Measurements from ENCODE around the gene FGFRL1.

FGFRL1 gene

DNA sequence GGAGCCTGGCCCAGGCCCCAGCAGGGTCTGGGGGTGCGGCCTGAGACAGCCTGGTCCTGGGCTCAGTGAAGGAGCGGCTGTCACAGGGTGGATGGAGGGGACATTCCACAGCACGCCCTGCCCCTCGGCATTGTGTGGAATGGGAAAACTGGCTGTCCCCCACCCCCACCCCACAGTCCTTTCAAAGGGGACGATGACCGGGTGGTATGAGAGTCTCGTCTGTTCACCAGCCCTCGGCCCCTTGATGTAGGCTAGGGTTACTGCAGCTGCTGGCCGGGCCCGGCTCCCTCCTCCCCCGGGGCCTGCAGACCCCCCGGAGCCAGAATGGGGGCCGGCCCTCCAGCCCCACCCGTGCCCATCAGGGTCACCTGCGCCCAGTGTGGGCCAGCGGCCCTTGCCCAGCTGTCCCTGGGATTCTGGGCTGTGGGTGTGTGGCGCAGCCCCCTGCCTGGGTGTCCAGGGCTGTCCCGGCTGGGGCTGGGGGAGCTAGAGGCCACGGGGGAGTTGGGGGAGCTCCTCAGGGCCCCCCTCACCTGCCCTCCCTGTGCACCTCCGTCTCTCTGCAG, 11.7 kb downstream of the FGFRL1 start:
- DNase-seq (ENCODE audit: low spot score) = no peak

DNA sequence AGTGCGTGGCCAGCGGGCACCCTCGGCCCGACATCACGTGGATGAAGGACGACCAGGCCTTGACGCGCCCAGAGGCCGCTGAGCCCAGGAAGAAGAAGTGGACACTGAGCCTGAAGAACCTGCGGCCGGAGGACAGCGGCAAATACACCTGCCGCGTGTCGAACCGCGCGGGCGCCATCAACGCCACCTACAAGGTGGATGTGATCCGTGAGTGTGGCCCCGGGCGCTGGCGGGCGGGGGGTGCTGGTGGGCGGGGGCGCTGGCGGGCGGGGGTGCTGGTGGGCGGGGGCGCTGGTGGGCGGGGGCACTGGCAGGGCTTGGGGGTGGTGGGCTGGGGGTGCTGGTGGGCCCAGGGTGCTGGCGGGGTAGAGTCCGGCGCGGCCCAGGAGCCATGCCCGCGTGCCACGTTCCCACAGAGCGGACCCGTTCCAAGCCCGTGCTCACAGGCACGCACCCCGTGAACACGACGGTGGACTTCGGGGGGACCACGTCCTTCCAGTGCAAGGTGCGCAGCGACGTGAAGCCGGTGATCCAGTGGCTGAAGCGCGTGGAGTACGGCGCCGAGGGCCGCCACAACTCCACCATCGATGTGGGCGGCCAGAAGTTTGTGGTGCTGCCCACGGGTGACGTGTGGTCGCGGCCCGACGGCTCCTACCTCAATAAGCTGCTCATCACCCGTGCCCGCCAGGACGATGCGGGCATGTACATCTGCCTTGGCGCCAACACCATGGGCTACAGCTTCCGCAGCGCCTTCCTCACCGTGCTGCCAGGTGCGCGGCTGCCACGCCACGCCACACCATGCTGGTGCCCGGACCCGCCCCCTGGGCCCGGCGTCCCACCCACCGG, 12.7 kb downstream of the FGFRL1 start:
- DNase-seq (ENCODE audit: low spot score) = no peak

DNA sequence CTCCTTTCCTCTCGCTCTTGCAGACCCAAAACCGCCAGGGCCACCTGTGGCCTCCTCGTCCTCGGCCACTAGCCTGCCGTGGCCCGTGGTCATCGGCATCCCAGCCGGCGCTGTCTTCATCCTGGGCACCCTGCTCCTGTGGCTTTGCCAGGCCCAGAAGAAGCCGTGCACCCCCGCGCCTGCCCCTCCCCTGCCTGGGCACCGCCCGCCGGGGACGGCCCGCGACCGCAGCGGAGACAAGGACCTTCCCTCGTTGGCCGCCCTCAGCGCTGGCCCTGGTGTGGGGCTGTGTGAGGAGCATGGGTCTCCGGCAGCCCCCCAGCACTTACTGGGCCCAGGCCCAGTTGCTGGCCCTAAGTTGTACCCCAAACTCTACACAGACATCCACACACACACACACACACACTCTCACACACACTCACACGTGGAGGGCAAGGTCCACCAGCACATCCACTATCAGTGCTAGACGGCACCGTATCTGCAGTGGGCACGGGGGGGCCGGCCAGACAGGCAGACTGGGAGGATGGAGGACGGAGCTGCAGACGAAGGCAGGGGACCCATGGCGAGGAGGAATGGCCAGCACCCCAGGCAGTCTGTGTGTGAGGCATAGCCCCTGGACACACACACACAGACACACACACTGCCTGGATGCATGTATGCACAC, 13.6 kb downstream of the FGFRL1 start:
- DNase-seq (ENCODE audit: low spot score) = no peak

- DNase-seq (ENCODE audit: low spot score) = no peak
Observed at GRCh38 chr4:1026115-1026514, 14.7 kb downstream of the FGFRL1 start.

- no peak for DNase-seq (ENCODE audit: low spot score)
Observed at GRCh38 chr4:1027219-1027914, 15.9 kb downstream of the FGFRL1 start.

DNA sequence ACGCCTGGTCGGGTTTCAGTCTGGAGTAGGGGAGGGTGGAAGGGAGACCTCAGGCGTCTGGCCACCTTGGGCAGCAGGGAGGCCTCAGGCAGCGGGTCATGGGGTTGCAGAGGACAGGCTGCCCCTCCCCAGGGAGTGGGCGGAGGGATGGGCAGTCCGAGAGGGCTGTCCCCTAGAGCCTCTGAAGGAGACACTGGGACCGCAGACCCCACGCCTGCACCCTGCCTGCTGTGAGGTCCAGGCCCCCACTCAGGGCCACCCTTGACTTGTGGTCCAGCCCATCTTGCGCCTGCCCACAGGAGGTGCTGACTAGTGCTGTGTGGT, 16.5 kb downstream of the FGFRL1 start:
- peak; percentile 59 for DNase-seq (ENCODE audit: low spot score)

GRCh38 chr4:1028574-1029220, 17.3 kb downstream of the FGFRL1 start:
- DNase-seq (ENCODE audit: low spot score) = no peak

- DNase-seq (ENCODE audit: low spot score) = no peak
Observed at GRCh38 chr4:1029529-1029928, 18.1 kb downstream of the FGFRL1 start.

GRCh38 chr4:1030031-1030430, 18.6 kb downstream of the FGFRL1 start:
- peak; percentile 58 for DNase-seq (ENCODE audit: low spot score)

DNA sequence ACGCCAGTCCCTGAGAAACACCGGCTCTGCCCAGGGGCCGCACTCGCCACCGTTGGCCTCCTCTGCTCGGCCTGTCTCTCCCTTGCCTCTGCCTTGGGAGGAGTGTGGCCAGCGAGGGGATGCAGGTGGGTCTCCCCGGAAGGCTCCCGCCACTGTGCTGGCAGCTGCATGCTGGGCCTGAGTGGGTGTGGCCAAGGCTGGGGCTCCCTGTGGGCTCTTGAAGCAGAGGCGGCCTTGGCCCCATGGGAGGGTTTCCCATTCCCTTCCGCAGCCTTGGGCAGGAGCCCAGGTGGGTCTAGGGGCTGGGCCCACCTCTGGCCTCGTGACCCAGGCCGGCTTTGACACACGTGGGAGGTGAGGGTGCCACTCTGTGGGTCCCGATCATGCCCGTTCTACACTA, 19.1 kb downstream of the FGFRL1 start:
- DNase-seq (ENCODE audit: low spot score) = no peak

GRCh38 chr4:1031346-1031745, 19.9 kb downstream of the FGFRL1 start:
- no peak for DNase-seq (ENCODE audit: low spot score)

GRCh38 chr4:1031956-1032795, 20.8 kb downstream of the FGFRL1 start:
- no peak for DNase-seq (ENCODE audit: low spot score)

- DNase-seq (ENCODE audit: low spot score) = no peak
Observed at GRCh38 chr4:1032861-1033260, 21.4 kb downstream of the FGFRL1 start.

GRCh38 chr4:1033840-1034551, 22.6 kb downstream of the FGFRL1 start:
- DNase-seq (ENCODE audit: low spot score) = no peak

GRCh38 chr4:1035510-1035909, 24.1 kb downstream of the FGFRL1 start:
- DNase-seq (ENCODE audit: low spot score) = peak; percentile 62

DNA sequence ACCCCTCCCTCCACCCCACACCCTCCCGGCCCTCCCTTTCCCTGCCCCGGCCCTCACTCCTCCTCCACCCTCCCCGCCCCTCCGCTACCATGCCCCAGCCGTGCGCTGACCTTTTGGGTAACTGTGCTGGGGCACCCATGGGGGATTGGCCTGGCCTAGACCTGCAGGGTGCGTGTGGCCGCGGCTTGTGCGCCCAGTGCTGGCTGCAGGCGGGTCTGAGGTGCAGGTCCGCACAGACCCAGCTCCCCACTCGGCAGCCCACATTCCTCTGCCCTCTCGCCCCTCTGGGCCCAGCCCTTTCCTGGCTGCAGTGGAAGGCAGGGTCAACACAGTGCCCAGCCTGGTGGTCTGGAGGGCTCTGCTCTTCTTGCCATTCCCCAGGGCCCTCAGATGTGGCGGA, 24.7 kb downstream of the FGFRL1 start:
- DNase-seq (ENCODE audit: low spot score) = no peak

- DNase-seq (ENCODE audit: low spot score) = no peak
Observed at GRCh38 chr4:1036976-1037810, 25.8 kb downstream of the FGFRL1 start.

DNA sequence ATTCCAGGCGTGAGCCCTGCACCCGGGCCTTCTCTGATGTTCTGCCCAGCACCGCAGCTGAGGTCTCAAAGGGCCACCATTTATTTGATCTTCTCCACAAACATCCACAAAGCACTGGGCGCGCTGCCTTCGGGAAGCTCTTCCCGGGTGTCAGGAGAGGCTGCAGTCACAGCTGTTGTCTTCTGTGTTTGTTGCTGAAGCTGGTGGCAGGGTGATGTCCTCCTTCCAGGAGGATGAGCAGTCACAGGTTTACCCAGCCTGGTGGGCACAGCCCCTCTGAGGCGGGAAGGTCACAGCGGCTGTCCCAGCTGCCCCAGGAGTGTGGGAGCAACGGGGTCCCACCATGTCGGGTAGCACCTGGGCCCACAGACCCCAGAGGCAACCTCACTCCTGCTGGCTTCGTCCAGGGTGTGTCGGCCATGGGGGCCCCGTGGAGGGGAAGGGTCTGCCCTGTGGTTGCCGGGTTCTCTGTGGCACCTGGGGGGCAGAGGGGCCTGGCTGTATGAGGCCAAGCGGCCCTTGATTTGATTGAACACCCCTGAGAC, 27.6 kb downstream of the FGFRL1 start:
- no peak for DNase-seq (ENCODE audit: low spot score)

Data from ecto neural progenitor cell (in vitro differentiated cells).